ENCODE data around the gene DAZAP2.

The DAZAP2 gene

GRCh38 chr12:51209259-51209658 is 29.4 kb upstream of the DAZAP2 start:
- H2AFZ ChIP-seq (ENCODE audit: low read length): no peak overlapping the region

GRCh38 chr12:51210690-51211395 is 27.8 kb upstream of the DAZAP2 start:
- no peak for DNase-seq (ENCODE audit: low spot score)
- H3K9ac ChIP-seq (ENCODE audit: low read depth, low read length, poor library complexity): no peak overlapping the region
- no peak overlapping the region for H2AK5ac ChIP-seq (ENCODE audit: low read depth, low read length)
- no peaks in the 10 kb centered on the region for H3K4me1 ChIP-seq (ENCODE audit: control insufficient read depth in 2 of 2, insufficient read depth in 1 of 2, low read depth in 1 of 2, low read length in 2 of 2)
- no peak overlapping the region for H3K4ac ChIP-seq (ENCODE audit: low read length)
- WGBS, 2 donors (ENCODE audit: extremely low coverage in 2 of 2, insufficient read length in 2 of 2, insufficient replicate concordance in 1 of 2): no CpG with 5 or more reads among the region's 2 CpGs
- H2BK120ac ChIP-seq (ENCODE audit: low read depth, low read length): no peak overlapping the region
- no peaks in the 10 kb centered on the region for H3K36me3 ChIP-seq (replicated peaks in 1 of 2; ENCODE audit: control insufficient read depth in 2 of 2, insufficient read depth in 2 of 2, low read length in 2 of 2)
- H3K9me3 ChIP-seq (replicated peaks in 1 of 2; ENCODE audit: control insufficient read depth in 2 of 2, insufficient read depth in 1 of 2, low read depth in 1 of 2, low read length in 2 of 2): no peaks in the 10 kb centered on the region
- H3K23ac ChIP-seq (ENCODE audit: low read depth, low read length, poor library complexity): no peak overlapping the region
- no peaks in the 10 kb centered on the region for H3K27me3 ChIP-seq (ENCODE audit: control insufficient read depth in 3 of 3, insufficient read depth in 3 of 3, low read depth in 1 of 3, low read length in 3 of 3)
- no peak overlapping the region for H4K91ac ChIP-seq (ENCODE audit: low read depth, low read length, poor library complexity)
- no peak overlapping the region for H2BK12ac ChIP-seq (ENCODE audit: low read length)
- peak overlapping the region; percentile 63 for H3K14ac ChIP-seq (ENCODE audit: low read length)
- no peak overlapping the region for H3K18ac ChIP-seq (ENCODE audit: low read length)
- H2BK5ac ChIP-seq (ENCODE audit: low read length): no peak overlapping the region
- no peak overlapping the region for H4K8ac ChIP-seq (ENCODE audit: low read depth, low read length)
- H2AFZ ChIP-seq (ENCODE audit: low read length): no peak overlapping the region
- no peak overlapping the region for H3K27ac ChIP-seq (replicated peaks; ENCODE audit: low read length)
- H3K4me2 ChIP-seq (ENCODE audit: insufficient read depth, low read length, poor library complexity, severe bottlenecking): no peak overlapping the region
- no peak overlapping the region for H3K4me3 ChIP-seq (ENCODE audit: low read length in 2 of 2)
- no peaks in the 10 kb centered on the region for H3K79me1 ChIP-seq (ENCODE audit: low read depth, low read length)
- no peak overlapping the region for H2BK15ac ChIP-seq (ENCODE audit: low read length)

More at GRCh38 chr12:51209259-51209658, 29.4 kb upstream of the DAZAP2 start:
- H4K8ac ChIP-seq (ENCODE audit: low read depth, low read length): no peak overlapping the region
- H3K27ac ChIP-seq (replicated peaks; ENCODE audit: low read length): no peak overlapping the region
- H3K79me1 ChIP-seq (ENCODE audit: low read depth, low read length): no peaks in the 10 kb centered on the region
- H2BK5ac ChIP-seq (ENCODE audit: low read length): no peak overlapping the region
- no peaks in the 10 kb centered on the region for H3K36me3 ChIP-seq (replicated peaks in 1 of 2; ENCODE audit: control insufficient read depth in 2 of 2, insufficient read depth in 2 of 2, low read length in 2 of 2)
- no peak overlapping the region for H3K18ac ChIP-seq (ENCODE audit: low read length)
- H2BK120ac ChIP-seq (ENCODE audit: low read depth, low read length): no peak overlapping the region
- no peak overlapping the region for H3K4me3 ChIP-seq (ENCODE audit: low read length in 2 of 2)
- no peak for DNase-seq (ENCODE audit: low spot score)
- no peak overlapping the region for H3K9ac ChIP-seq (ENCODE audit: low read depth, low read length, poor library complexity)
- H3K4me1 ChIP-seq (ENCODE audit: control insufficient read depth in 2 of 2, insufficient read depth in 1 of 2, low read depth in 1 of 2, low read length in 2 of 2): no peaks in the 10 kb centered on the region
- H3K27me3 ChIP-seq (ENCODE audit: control insufficient read depth in 3 of 3, insufficient read depth in 3 of 3, low read depth in 1 of 3, low read length in 3 of 3): no peaks in the 10 kb centered on the region
- no peak overlapping the region for H2BK12ac ChIP-seq (ENCODE audit: low read length)
- H2BK15ac ChIP-seq (ENCODE audit: low read length): no peak overlapping the region
- no peaks in the 10 kb centered on the region for H3K9me3 ChIP-seq (replicated peaks in 1 of 2; ENCODE audit: control insufficient read depth in 2 of 2, insufficient read depth in 1 of 2, low read depth in 1 of 2, low read length in 2 of 2)
- no peak overlapping the region for H4K91ac ChIP-seq (ENCODE audit: low read depth, low read length, poor library complexity)
- no CpG with 5 or more reads among the region's 2 CpGs for WGBS, 2 donors (ENCODE audit: extremely low coverage in 2 of 2, insufficient read length in 2 of 2, insufficient replicate concordance in 1 of 2)
- no peak overlapping the region for H3K23ac ChIP-seq (ENCODE audit: low read depth, low read length, poor library complexity)
- no peak overlapping the region for H3K4me2 ChIP-seq (ENCODE audit: insufficient read depth, low read length, poor library complexity, severe bottlenecking)
- H2AK5ac ChIP-seq (ENCODE audit: low read depth, low read length): no peak overlapping the region
- no peak overlapping the region for H3K4ac ChIP-seq (ENCODE audit: low read length)
- H3K14ac ChIP-seq (ENCODE audit: low read length): no peak overlapping the region

- H2BK12ac ChIP-seq (ENCODE audit: low read length): no peak overlapping the region
- no peaks in the 10 kb centered on the region for H3K36me3 ChIP-seq (replicated peaks in 1 of 2; ENCODE audit: control insufficient read depth in 2 of 2, insufficient read depth in 2 of 2, low read length in 2 of 2)
- H3K18ac ChIP-seq (ENCODE audit: low read length): no peak overlapping the region
- H2AK5ac ChIP-seq (ENCODE audit: low read depth, low read length): no peak overlapping the region
- H3K4me1 ChIP-seq (ENCODE audit: control insufficient read depth in 2 of 2, insufficient read depth in 1 of 2, low read depth in 1 of 2, low read length in 2 of 2): peaks cover 8 to 9% of the 10 kb centered on the region in 2 donors
- H4K91ac ChIP-seq (ENCODE audit: low read depth, low read length, poor library complexity): no peak overlapping the region
- H4K8ac ChIP-seq (ENCODE audit: low read depth, low read length): no peak overlapping the region
- no peak overlapping the region for H3K4me2 ChIP-seq (ENCODE audit: insufficient read depth, low read length, poor library complexity, severe bottlenecking)
- no peak overlapping the region for H2BK15ac ChIP-seq (ENCODE audit: low read length)
- no peak overlapping the region for H3K14ac ChIP-seq (ENCODE audit: low read length)
- no peaks in the 10 kb centered on the region for H3K79me1 ChIP-seq (ENCODE audit: low read depth, low read length)
- H3K23ac ChIP-seq (ENCODE audit: low read depth, low read length, poor library complexity): no peak overlapping the region
- no peak overlapping the region for H3K4ac ChIP-seq (ENCODE audit: low read length)
- no CpG with 5 or more reads among the region's 5 CpGs for WGBS, 2 donors (ENCODE audit: extremely low coverage in 2 of 2, insufficient read length in 2 of 2, insufficient replicate concordance in 1 of 2)
- no peak overlapping the region for H2BK120ac ChIP-seq (ENCODE audit: low read depth, low read length)
- no peak overlapping the region for H2AFZ ChIP-seq (ENCODE audit: low read length)
- H3K27ac ChIP-seq (replicated peaks; ENCODE audit: low read length): no peak overlapping the region
- no peak overlapping the region for H3K9ac ChIP-seq (ENCODE audit: low read depth, low read length, poor library complexity)
- H3K4me3 ChIP-seq (ENCODE audit: low read length in 2 of 2): no peak overlapping the region
- no peak for DNase-seq (ENCODE audit: low spot score)
- peaks cover 0 to 7% (median 0%) of the 10 kb centered on the region in 3 experiments for H3K27me3 ChIP-seq (ENCODE audit: control insufficient read depth in 3 of 3, insufficient read depth in 3 of 3, low read depth in 1 of 3, low read length in 3 of 3)
- no peak overlapping the region for H2BK5ac ChIP-seq (ENCODE audit: low read length)
- no peaks in the 10 kb centered on the region for H3K9me3 ChIP-seq (replicated peaks in 1 of 2; ENCODE audit: control insufficient read depth in 2 of 2, insufficient read depth in 1 of 2, low read depth in 1 of 2, low read length in 2 of 2)
Measured at GRCh38 chr12:51214895-51215294, 23.7 kb upstream of the DAZAP2 start.

GRCh38 chr12:51216642-51217041 is 22.0 kb upstream of the DAZAP2 start:
- Histone ChIP-seq H3K4ac (ENCODE audit: low read length) (no peak overlapping the region), H3K27me3 (ENCODE audit: control insufficient read depth in 3 of 3, insufficient read depth in 3 of 3, low read depth in 1 of 3, low read length in 3 of 3) (peaks cover 0 to 7% (median 0%) of the 10 kb centered on the region in 3 experiments), H3K4me2 (ENCODE audit: insufficient read depth, low read length, poor library complexity, severe bottlenecking) (no peak overlapping the region), H3K23ac (ENCODE audit: low read depth, low read length, poor library complexity) (no peak overlapping the region), H3K18ac (ENCODE audit: low read length) (no peak overlapping the region), H2BK5ac (ENCODE audit: low read length) (no peak overlapping the region), H2BK15ac (ENCODE audit: low read length) (no peak overlapping the region), H3K27ac (replicated peaks; ENCODE audit: low read length) (no peak overlapping the region), H3K4me3 (ENCODE audit: low read length in 2 of 2) (peak overlapping the region in 1 of 2 donors; percentile 57), H3K9ac (ENCODE audit: low read depth, low read length, poor library complexity) (no peak overlapping the region), H3K79me1 (ENCODE audit: low read depth, low read length) (no peaks in the 10 kb centered on the region), H2AK5ac (ENCODE audit: low read depth, low read length) (no peak overlapping the region), H4K8ac (ENCODE audit: low read depth, low read length) (no peak overlapping the region), H2BK120ac (ENCODE audit: low read depth, low read length) (no peak overlapping the region), H3K14ac (ENCODE audit: low read length) (no peak overlapping the region), H3K9me3 (replicated peaks in 1 of 2; ENCODE audit: control insufficient read depth in 2 of 2, insufficient read depth in 1 of 2, low read depth in 1 of 2, low read length in 2 of 2) (no peaks in the 10 kb centered on the region), H3K36me3 (replicated peaks in 1 of 2; ENCODE audit: control insufficient read depth in 2 of 2, insufficient read depth in 2 of 2, low read length in 2 of 2) (no peaks in the 10 kb centered on the region), H2AFZ (ENCODE audit: low read length) (peak overlapping the region; percentile 96), H4K91ac (ENCODE audit: low read depth, low read length, poor library complexity) (no peak overlapping the region), H3K4me1 (ENCODE audit: control insufficient read depth in 2 of 2, insufficient read depth in 1 of 2, low read depth in 1 of 2, low read length in 2 of 2) (peaks cover 8 to 9% of the 10 kb centered on the region in 2 donors), H2BK12ac (ENCODE audit: low read length) (no peak overlapping the region)
- no CpG with 5 or more reads among the region's 7 CpGs for WGBS, 2 donors (ENCODE audit: extremely low coverage in 2 of 2, insufficient read length in 2 of 2, insufficient replicate concordance in 1 of 2)
- DNase-seq (ENCODE audit: low spot score): no peak

Measured in neuronal stem cell (in vitro differentiated cells).